Stimulated activated CD8-positive, alpha-beta memory T cell treated with anti-CD3 and anti-CD28 coated beads, Interleukin-12 subunit alpha, Interleukin-12 subunit beta, amount 100 ng/mL, for 24 hours (primary cell): Measurements from ENCODE around the gene GALNT7.

Experiments used
- DNase-seq: peaks from one replicate; pipeline ENCODE4 v3.0.0-alpha.2; 2020; ENCODE audit errors: extremely low read depth

Gene GALNT7

GRCh38 chr4:173343832-173344397 is 175.3 kb downstream of the GALNT7 start:
- DNase-seq: no peak

DNA sequence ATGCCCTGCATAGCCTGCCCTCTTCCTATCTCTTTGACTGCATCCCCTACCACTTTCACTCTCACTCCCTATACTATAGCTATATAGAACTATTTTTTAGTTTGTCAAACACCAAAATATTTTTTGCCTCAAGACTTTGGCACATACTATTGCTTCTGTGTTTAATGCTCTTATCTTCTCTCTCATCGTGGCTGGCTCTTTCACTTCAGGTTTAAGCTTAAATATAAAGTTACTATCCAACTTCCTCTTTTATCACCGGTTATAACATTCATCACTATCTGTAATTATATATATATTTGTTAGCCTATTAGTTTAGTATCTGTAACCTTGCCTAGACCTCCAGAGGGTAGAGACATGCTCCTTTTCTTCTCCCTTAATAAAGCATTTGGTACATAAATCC is 177.0 kb downstream of the GALNT7 start:
- no peak for DNase-seq

GRCh38 chr4:173346074-173346473 is 177.5 kb downstream of the GALNT7 start:
- no peak for DNase-seq

DNA sequence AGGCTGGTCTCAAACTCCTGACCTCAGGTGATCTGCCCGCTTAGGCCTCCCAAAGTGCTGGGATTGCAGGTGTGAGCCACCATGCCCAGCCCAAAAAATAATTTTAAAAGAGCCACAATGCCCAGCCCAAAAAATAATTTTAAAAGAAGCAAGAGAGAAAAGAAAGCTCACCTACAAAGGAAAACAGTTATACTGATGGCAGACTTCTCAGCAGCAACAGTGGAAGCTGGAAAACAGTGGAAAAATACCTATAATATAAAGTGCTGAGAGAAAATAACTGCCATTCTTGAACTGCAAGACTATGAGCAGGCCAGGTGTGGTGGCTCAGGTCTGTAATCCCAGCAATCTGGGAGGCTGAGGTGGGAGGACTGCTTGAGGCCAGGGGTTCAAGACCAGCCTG is 178.9 kb downstream of the GALNT7 start:
- DNase-seq: no peak

DNA sequence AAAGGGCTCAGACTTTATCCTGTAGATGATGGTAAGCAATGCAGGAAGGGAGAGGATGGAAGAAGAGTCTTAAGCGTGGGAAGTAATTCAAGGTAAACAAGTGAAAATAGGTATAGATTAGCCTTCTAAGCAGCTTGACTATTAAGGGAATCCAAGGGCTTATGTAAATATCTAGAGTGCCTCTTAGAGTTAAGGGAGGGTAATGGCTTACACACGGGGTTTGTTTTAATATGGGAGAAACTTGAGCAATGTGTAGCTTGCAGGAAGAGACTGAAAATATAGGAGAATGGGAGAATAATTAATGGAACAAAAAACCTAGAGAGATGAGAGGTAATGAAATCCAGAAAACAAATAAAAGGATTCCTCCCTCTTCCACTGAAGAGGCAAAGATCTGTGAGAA is 189.3 kb downstream of the GALNT7 start:
- no peak for DNase-seq

- DNase-seq: no peak
Measured at GRCh38 chr4:173360587-173361221, 192.1 kb downstream of the GALNT7 start.

DNA sequence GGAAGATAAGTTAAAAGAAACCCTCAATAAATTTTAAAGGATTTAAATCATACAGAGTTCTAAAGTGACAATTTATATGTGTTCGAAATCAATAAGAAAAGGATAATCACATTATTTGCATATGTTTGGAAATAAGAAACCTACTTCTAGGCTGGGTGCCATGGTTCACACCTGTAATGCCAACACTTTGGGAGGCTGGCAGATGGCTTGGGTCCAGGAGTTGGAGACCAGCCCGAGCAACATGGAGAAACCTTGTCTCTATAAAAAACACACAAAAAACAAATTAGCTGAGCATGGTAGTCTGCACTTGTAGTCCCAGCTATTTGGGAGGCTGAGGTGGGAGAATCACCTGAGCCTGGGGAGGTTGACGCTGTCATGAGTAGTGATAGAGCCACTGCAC is 194.1 kb downstream of the GALNT7 start:
- DNase-seq: no peak

DNA sequence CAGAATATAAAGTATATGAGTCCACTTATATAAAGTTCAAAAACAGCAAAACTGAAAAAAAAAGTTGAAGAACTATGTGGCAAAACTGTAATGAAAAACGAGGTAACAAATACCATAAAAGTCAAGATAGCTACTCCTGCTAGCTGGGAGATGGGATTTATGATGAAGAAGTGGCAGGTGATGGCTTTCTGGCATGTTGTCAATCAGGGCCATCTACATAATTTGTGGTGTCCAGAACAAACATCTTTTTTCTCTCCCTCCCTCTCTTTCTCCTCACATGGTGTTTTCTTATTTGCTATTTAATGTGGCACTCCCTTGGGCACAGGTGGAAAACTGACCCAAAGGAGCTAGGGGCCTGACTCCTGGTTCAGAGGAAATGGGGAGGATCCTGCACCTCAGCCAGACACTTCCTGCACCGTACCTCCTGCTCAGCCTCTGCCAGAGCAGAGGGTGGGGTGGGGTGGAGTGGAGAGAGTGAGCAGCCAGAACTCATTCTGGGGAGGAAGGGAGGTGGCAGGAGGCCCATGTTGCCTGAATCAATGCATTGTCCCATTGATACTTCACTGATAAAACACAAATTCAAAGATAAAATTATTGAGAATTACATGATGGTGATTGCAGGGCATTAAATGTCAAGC is 196.9 kb downstream of the GALNT7 start:
- DNase-seq: no peak

DNA sequence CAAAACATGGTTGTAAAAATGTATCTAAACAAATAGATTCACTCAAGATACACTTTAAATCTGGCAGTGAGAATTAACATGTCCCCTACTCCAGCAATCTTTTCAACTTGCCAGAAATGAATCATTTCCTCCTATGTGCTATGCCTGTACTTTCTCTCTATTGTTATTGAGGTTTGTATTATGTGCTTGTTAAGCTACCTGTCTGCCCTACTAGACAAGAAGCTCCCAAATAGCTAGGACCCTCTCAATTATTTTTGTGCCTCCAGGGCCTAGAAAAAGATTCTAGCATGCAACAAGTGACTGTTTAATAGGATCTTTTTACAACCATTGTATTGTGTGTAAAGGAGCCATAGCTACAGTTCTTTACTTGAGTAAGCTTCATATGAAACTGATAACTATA is 198.7 kb downstream of the GALNT7 start:
- no peak for DNase-seq

DNA sequence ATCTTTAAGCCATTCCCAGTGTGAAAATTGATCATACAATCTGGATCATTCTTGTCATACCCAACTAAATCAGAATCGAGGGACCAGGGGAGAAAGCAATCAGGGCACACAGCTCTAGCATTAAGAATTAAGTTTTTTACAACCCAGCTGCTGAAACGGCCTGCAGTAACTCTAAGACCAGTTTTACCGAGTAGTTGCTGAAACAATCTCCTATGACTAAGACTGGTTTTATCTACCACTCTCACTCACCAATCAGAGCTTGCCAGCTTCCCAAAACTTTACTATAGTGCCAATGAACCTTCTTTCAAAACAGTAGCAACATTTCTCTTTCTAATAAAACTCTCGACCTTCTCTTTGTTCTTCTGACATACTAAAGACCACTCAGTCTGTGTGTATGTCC is 199.3 kb downstream of the GALNT7 start:
- no peak for DNase-seq

DNA sequence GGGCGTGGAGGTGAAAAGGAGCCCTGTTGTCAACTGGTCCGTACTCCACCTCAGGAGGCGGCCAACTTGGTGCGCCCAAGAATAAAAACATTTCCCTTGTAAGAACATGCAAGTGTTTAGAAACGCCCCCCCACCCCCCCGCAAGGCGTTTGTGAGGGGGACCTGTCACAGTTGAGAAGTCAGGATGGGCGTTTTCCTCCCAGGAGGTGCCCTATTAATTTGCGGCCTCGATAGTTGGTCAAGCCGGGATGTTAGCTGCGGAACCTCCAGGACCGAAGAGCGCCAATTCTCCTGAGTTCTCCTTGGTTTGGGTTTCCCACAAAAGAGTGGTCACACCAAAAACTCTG is 201.5 kb downstream of the GALNT7 start:
- no peak for DNase-seq

GRCh38 chr4:173370477-173371291 is 202.1 kb downstream of the GALNT7 start, which contains the start of gene SAP30:
TSS of gene SAP30 (plus strand) at chr4:173370954. CDS start at chr4:173371183, 229 bp downstream.
- DNase-seq: peak; percentile 93

GRCh38 chr4:173371292-173372192 is 202.9 kb downstream of the GALNT7 start:
- DNase-seq: no peak
